Measurements from ENCODE around the gene GRB10.

Gene GRB10

DNA sequence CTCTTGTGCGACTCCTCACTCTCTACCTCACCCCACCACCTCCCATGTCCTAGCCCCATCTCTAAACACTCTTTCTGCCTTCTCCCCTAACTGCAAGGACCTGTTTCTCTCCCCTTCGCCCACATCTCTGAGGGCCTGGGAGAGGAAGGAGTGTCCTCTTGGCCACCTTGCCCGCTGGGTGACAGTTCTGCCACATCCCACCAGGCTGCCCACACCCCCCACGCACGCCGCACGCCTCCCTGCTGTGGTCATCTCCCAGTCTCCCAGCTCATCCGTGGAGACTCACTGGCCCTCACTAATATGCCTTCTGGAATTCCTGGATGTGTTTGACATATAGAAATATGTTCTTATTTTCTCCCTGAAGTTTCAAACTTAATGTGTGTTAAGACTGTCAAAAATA lies 48.5 kb downstream of the GRB10 start:
- no peak overlapping the region for H3K27ac ChIP-seq (ENCODE audit: low read length)
- no peaks in the 10 kb centered on the region for H3K27me3 ChIP-seq (ENCODE audit: control insufficient read depth, insufficient read depth, low read length)
- H3K4me1 ChIP-seq (ENCODE audit: control insufficient read depth, low read depth, low read length) = no peaks in the 10 kb centered on the region
- no peak overlapping the region for H3K9ac ChIP-seq (ENCODE audit: low read length)
- H3K36me3 ChIP-seq (ENCODE audit: control insufficient read depth, low read depth, low read length) = peaks cover 6% of the 10 kb centered on the region
- no peaks in the 10 kb centered on the region for H3K9me3 ChIP-seq (ENCODE audit: control insufficient read depth, low read depth, low read length)
- no peak overlapping the region for H3K4me3 ChIP-seq (ENCODE audit: low read length)

GRCh38 chr7:50733552-50733951 lies 49.1 kb downstream of the GRB10 start:
- Histone ChIP-seq H3K27me3 (ENCODE audit: control insufficient read depth, insufficient read depth, low read length) (no peaks in the 10 kb centered on the region), H3K4me1 (ENCODE audit: control insufficient read depth, low read depth, low read length) (no peaks in the 10 kb centered on the region), H3K9me3 (ENCODE audit: control insufficient read depth, low read depth, low read length) (no peaks in the 10 kb centered on the region), H3K9ac (ENCODE audit: low read length) (no peak overlapping the region), H3K4me3 (ENCODE audit: low read length) (no peak overlapping the region), H3K36me3 (ENCODE audit: control insufficient read depth, low read depth, low read length) (peaks cover 6% of the 10 kb centered on the region), H3K27ac (ENCODE audit: low read length) (no peak overlapping the region)

GRCh38 chr7:50731703-50732582 lies 50.8 kb downstream of the GRB10 start:
- Histone ChIP-seq H3K4me3 (ENCODE audit: low read length) (no peak overlapping the region), H3K36me3 (ENCODE audit: control insufficient read depth, low read depth, low read length) (peaks cover 6% of the 10 kb centered on the region), H3K9ac (ENCODE audit: low read length) (no peak overlapping the region), H3K9me3 (ENCODE audit: control insufficient read depth, low read depth, low read length) (no peaks in the 10 kb centered on the region), H3K27ac (ENCODE audit: low read length) (no peak overlapping the region), H3K27me3 (ENCODE audit: control insufficient read depth, insufficient read depth, low read length) (no peaks in the 10 kb centered on the region), H3K4me1 (ENCODE audit: control insufficient read depth, low read depth, low read length) (no peaks in the 10 kb centered on the region)

- Histone ChIP-seq H3K27me3 (ENCODE audit: control insufficient read depth, insufficient read depth, low read length) (no peaks in the 10 kb centered on the region), H3K27ac (ENCODE audit: low read length) (no peak overlapping the region), H3K9me3 (ENCODE audit: control insufficient read depth, low read depth, low read length) (no peaks in the 10 kb centered on the region), H3K4me1 (ENCODE audit: control insufficient read depth, low read depth, low read length) (no peaks in the 10 kb centered on the region), H3K9ac (ENCODE audit: low read length) (no peak overlapping the region), H3K36me3 (ENCODE audit: control insufficient read depth, low read depth, low read length) (peaks cover 6% of the 10 kb centered on the region), H3K4me3 (ENCODE audit: low read length) (no peak overlapping the region)
Measured at GRCh38 chr7:50730446-50731400, 52.0 kb downstream of the GRB10 start.

- no peak overlapping the region for H3K9ac ChIP-seq (ENCODE audit: low read length)
- H3K4me1 ChIP-seq (ENCODE audit: control insufficient read depth, low read depth, low read length) = no peaks in the 10 kb centered on the region
- H3K4me3 ChIP-seq (ENCODE audit: low read length) = no peak overlapping the region
- no peaks in the 10 kb centered on the region for H3K9me3 ChIP-seq (ENCODE audit: control insufficient read depth, low read depth, low read length)
- H3K27me3 ChIP-seq (ENCODE audit: control insufficient read depth, insufficient read depth, low read length) = no peaks in the 10 kb centered on the region
- peaks cover 6% of the 10 kb centered on the region for H3K36me3 ChIP-seq (ENCODE audit: control insufficient read depth, low read depth, low read length)
- H3K27ac ChIP-seq (ENCODE audit: low read length) = no peak overlapping the region
Measured at GRCh38 chr7:50729962-50730361, 52.7 kb downstream of the GRB10 start.

GRCh38 chr7:50728184-50728583 lies 54.5 kb downstream of the GRB10 start:
- H3K4me3 ChIP-seq (ENCODE audit: low read length) = no peak overlapping the region
- no peak overlapping the region for H3K9ac ChIP-seq (ENCODE audit: low read length)
- no peaks in the 10 kb centered on the region for H3K4me1 ChIP-seq (ENCODE audit: control insufficient read depth, low read depth, low read length)
- peaks cover 6% of the 10 kb centered on the region for H3K36me3 ChIP-seq (ENCODE audit: control insufficient read depth, low read depth, low read length)
- no peak overlapping the region for H3K27ac ChIP-seq (ENCODE audit: low read length)
- H3K9me3 ChIP-seq (ENCODE audit: control insufficient read depth, low read depth, low read length) = no peaks in the 10 kb centered on the region
- H3K27me3 ChIP-seq (ENCODE audit: control insufficient read depth, insufficient read depth, low read length) = no peaks in the 10 kb centered on the region

- no peaks in the 10 kb centered on the region for H3K4me1 ChIP-seq (ENCODE audit: control insufficient read depth, low read depth, low read length)
- no peaks in the 10 kb centered on the region for H3K27me3 ChIP-seq (ENCODE audit: control insufficient read depth, insufficient read depth, low read length)
- H3K27ac ChIP-seq (ENCODE audit: low read length) = no peak overlapping the region
- H3K9ac ChIP-seq (ENCODE audit: low read length) = no peak overlapping the region
- no peak overlapping the region for H3K4me3 ChIP-seq (ENCODE audit: low read length)
- peaks cover 6% of the 10 kb centered on the region for H3K36me3 ChIP-seq (ENCODE audit: control insufficient read depth, low read depth, low read length)
- no peaks in the 10 kb centered on the region for H3K9me3 ChIP-seq (ENCODE audit: control insufficient read depth, low read depth, low read length)
Measured at GRCh38 chr7:50727711-50728110, 55.0 kb downstream of the GRB10 start.

- no peaks in the 10 kb centered on the region for H3K27me3 ChIP-seq (ENCODE audit: control insufficient read depth, insufficient read depth, low read length)
- no peaks in the 10 kb centered on the region for H3K9me3 ChIP-seq (ENCODE audit: control insufficient read depth, low read depth, low read length)
- H3K9ac ChIP-seq (ENCODE audit: low read length) = no peak overlapping the region
- no peak overlapping the region for H3K4me3 ChIP-seq (ENCODE audit: low read length)
- no peaks in the 10 kb centered on the region for H3K4me1 ChIP-seq (ENCODE audit: control insufficient read depth, low read depth, low read length)
- H3K27ac ChIP-seq (ENCODE audit: low read length) = no peak overlapping the region
- H3K36me3 ChIP-seq (ENCODE audit: control insufficient read depth, low read depth, low read length) = peaks cover 6% of the 10 kb centered on the region
Measured at GRCh38 chr7:50727072-50727471, 55.6 kb downstream of the GRB10 start.

DNA sequence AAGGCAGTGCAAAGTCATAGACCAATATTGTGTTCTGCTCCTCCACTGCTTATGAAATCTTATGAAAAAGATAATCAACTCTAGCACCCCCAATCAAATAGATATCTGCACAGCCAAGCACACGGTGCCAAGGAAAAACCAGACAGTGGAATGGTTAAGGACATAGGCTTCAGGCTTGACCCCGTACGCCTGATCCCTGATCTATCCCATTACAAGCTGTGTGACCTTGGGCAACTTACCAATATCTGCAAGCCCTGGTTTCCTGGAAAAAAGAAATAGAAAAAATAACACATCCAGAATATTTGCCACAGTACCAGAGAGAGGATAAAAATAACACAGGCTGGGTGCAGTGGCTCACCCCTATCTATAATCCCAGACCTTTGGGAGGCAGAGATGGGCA lies 56.9 kb downstream of the GRB10 start:
- Histone ChIP-seq H3K9ac (ENCODE audit: low read length) (no peak overlapping the region), H3K27me3 (ENCODE audit: control insufficient read depth, insufficient read depth, low read length) (no peaks in the 10 kb centered on the region), H3K4me1 (ENCODE audit: control insufficient read depth, low read depth, low read length) (no peaks in the 10 kb centered on the region), H3K27ac (ENCODE audit: low read length) (no peak overlapping the region), H3K4me3 (ENCODE audit: low read length) (no peak overlapping the region), H3K36me3 (ENCODE audit: control insufficient read depth, low read depth, low read length) (no peaks in the 10 kb centered on the region), H3K9me3 (ENCODE audit: control insufficient read depth, low read depth, low read length) (no peaks in the 10 kb centered on the region)

DNA sequence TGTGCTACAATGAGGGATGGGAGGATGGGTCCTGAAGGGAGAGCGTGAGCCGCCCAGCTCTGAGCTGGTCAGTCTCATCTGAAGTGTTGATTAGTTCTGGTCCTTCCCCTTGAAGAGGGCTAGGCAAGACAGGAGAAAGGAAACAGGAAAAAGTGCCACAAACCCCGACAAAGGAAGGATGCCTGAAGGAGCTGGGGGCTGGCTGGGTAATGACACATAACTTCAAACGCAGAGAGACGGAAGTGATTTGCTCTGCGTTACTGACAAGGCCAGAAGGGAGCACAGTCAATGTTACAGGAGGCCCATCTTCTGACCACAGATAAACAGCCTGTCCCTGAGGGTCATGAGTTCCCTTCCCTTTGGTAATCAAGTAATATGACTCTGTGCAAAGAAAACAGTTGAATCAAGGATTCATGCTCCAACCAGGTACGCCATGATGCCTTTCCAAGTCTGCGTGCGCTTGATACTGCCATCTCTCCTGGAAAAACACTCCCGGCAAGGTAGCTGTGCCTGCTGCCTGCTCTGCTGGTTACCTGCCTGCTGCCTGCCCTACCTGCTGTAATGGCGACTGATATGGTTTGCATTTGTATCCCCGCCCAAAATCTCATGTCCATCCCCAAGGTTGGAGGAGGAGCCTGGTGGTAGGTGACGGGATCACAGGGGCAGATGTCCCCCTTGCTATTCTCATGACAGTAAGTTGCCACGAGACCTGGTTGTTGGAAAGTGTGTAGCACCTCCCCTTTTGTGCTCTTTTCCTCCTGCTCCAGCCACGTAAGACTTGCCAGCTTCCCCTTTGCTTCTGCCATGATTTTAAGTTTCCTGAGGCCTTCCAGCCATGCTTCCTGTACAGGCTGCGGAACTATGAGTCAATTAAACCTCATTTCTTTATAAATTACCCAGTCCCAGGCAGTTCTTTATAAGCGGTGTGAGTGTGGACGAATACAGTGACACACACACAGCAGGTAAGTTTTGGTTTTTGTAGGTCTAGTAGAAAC lies 57.9 kb downstream of the GRB10 start:
- no peaks in the 10 kb centered on the region for H3K27me3 ChIP-seq (ENCODE audit: control insufficient read depth, insufficient read depth, low read length)
- no peaks in the 10 kb centered on the region for H3K4me1 ChIP-seq (ENCODE audit: control insufficient read depth, low read depth, low read length)
- no peaks in the 10 kb centered on the region for H3K9me3 ChIP-seq (ENCODE audit: control insufficient read depth, low read depth, low read length)
- H3K4me3 ChIP-seq (ENCODE audit: low read length) = no peak overlapping the region
- no peak overlapping the region for H3K27ac ChIP-seq (ENCODE audit: low read length)
- no peaks in the 10 kb centered on the region for H3K36me3 ChIP-seq (ENCODE audit: control insufficient read depth, low read depth, low read length)
- H3K9ac ChIP-seq (ENCODE audit: low read length) = no peak overlapping the region

DNA sequence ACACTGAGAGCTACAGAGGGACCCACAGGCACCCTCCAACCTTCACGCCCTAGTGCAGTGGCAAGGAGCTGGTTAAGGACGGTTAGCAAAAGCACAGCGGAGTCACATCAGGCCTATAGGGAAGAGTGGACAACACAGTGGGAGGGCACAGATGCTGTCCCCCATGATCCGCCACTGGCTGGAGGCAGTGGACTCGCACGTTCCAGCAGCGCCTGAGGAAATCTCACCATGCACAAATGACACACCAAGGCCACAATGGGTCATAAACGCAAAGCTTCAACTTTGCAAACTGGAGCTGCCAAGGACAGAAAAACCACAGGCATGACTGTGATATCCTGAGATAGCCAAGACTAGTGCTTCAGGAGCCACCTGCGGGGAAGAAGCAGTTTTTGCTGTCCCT lies 58.8 kb downstream of the GRB10 start:
- Histone ChIP-seq H3K27me3 (ENCODE audit: control insufficient read depth, insufficient read depth, low read length) (no peaks in the 10 kb centered on the region), H3K36me3 (ENCODE audit: control insufficient read depth, low read depth, low read length) (no peaks in the 10 kb centered on the region), H3K27ac (ENCODE audit: low read length) (no peak overlapping the region), H3K4me3 (ENCODE audit: low read length) (no peak overlapping the region), H3K9me3 (ENCODE audit: control insufficient read depth, low read depth, low read length) (no peaks in the 10 kb centered on the region), H3K9ac (ENCODE audit: low read length) (no peak overlapping the region), H3K4me1 (ENCODE audit: control insufficient read depth, low read depth, low read length) (no peaks in the 10 kb centered on the region)
